ENCODE results near the gene PPP2R2C. TPM values are rescaled to one million over a fixed set of nuclear protein-coding genes. Genes with fewer than 3 reads are reported as not detected.

PPP2R2C gene
- total RNA-seq, 2 experiments from 2014 or later = not detected

DNA sequence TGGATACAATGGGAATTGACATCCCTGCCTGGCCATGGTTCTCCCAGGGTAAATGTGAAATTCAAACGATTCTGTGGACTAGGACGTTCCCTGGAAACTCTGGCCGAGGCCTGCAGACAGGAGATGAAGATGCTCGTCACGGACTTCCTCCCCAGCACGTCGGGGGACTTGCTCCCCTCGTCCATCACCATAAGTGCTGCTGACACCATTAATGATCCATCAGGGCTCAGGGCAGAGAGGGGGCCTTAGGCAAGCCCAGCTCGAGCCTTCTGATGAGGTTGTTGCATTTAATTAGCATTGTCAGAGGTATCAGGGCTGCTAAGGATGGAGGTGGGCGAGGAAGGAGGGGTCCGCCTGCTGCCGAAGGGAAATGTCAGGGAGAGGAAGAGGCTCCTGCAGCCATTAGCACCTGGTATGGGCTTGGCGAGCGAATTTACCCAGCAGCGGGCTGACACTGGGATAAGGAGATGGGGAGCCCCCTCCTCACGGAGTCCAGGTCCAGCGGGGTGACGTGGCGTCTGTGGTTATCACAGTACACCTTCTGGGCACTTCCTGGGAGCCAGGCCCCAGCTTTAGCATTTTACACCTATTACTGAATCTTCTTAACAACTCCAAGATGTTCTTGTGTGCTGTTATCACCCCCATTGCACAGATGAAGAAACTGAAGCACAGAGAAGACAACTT, 83.1 kb downstream of the PPP2R2C start:
- Histone ChIP-seq H3K79me2 (ENCODE audit: insufficient read depth, low read depth, low read length) (no peaks in the 10 kb centered on the region), H3K4me2 (ENCODE audit: low read length) (no peak overlapping the region), H3K4me1 (ENCODE audit: insufficient read depth, low read length, poor library complexity, severe bottlenecking) (no peaks in the 10 kb centered on the region), H3K4me3 (ENCODE audit: low read depth, low read length, poor library complexity, severe bottlenecking) (no peak overlapping the region), H3K9me3 (ENCODE audit: low read length) (no peaks in the 10 kb centered on the region), H2AFZ (ENCODE audit: low read length) (no peak overlapping the region), H3K36me3 (ENCODE audit: insufficient read depth, low read length) (no peaks in the 10 kb centered on the region), H3K9me2 (ENCODE audit: insufficient read depth, low read length) (no peaks in the 10 kb centered on the region), H3K27ac (ENCODE audit: low read depth, low read length, poor library complexity, severe bottlenecking) (no peak overlapping the region), H4K20me1 (ENCODE audit: insufficient read depth, low read length) (no peaks in the 10 kb centered on the region)
- ChIA-PET POLR2A (no interaction called here), CTCF (ENCODE audit: unreplicated experiment) (no interaction called here)
- DNase-seq (ENCODE audit: low spot score) = no peak
- intact Hi-C loops (cut with micrococcal nuclease; ENCODE audit: unreplicated experiment) = no loop called here
- BruUV-seq (replicated peaks) = no TSS peak
- TF ChIP-seq EZH2phosphoT487 (IDR thresholded peaks at IDR 0.05; ENCODE audit: borderline replicate concordance, low read depth, low read length) = no peak
- no peak for TF ChIP-seq CTCF (conservative IDR thresholded peaks at IDR 0.05; ENCODE audit: low read length)

- BruUV-seq (replicated peaks) = no TSS peak
- intact Hi-C loops (cut with micrococcal nuclease; ENCODE audit: unreplicated experiment) = no loop called here
- Histone ChIP-seq H3K4me2 (ENCODE audit: low read length) (no peak overlapping the region), H3K27ac (ENCODE audit: low read depth, low read length, poor library complexity, severe bottlenecking) (no peak overlapping the region), H4K20me1 (ENCODE audit: insufficient read depth, low read length) (no peaks in the 10 kb centered on the region), H3K4me3 (ENCODE audit: low read depth, low read length, poor library complexity, severe bottlenecking) (no peak overlapping the region), H3K9me3 (ENCODE audit: low read length) (no peaks in the 10 kb centered on the region), H3K36me3 (ENCODE audit: insufficient read depth, low read length) (no peaks in the 10 kb centered on the region), H3K4me1 (ENCODE audit: insufficient read depth, low read length, poor library complexity, severe bottlenecking) (no peaks in the 10 kb centered on the region), H3K79me2 (ENCODE audit: insufficient read depth, low read depth, low read length) (no peaks in the 10 kb centered on the region), H2AFZ (ENCODE audit: low read length) (no peak overlapping the region), H3K9me2 (ENCODE audit: insufficient read depth, low read length) (no peaks in the 10 kb centered on the region)
- TF ChIP-seq EZH2phosphoT487 (IDR thresholded peaks at IDR 0.05; ENCODE audit: borderline replicate concordance, low read depth, low read length) (no peak), CTCF (conservative IDR thresholded peaks at IDR 0.05; ENCODE audit: low read length) (no peak)
- ChIA-PET POLR2A (no interaction called here), CTCF (ENCODE audit: unreplicated experiment) (no interaction called here)
- no peak for DNase-seq (ENCODE audit: low spot score)
Measured at GRCh38 chr4:6388713-6389112, 83.7 kb downstream of the PPP2R2C start.

GRCh38 chr4:6387946-6388345, 84.5 kb downstream of the PPP2R2C start:
- no TSS peak for BruUV-seq (replicated peaks)
- Histone ChIP-seq H3K27ac (ENCODE audit: low read depth, low read length, poor library complexity, severe bottlenecking) (no peak overlapping the region), H3K4me3 (ENCODE audit: low read depth, low read length, poor library complexity, severe bottlenecking) (no peak overlapping the region), H3K9me3 (ENCODE audit: low read length) (no peaks in the 10 kb centered on the region), H4K20me1 (ENCODE audit: insufficient read depth, low read length) (no peaks in the 10 kb centered on the region), H3K4me2 (ENCODE audit: low read length) (no peak overlapping the region), H2AFZ (ENCODE audit: low read length) (no peak overlapping the region), H3K9me2 (ENCODE audit: insufficient read depth, low read length) (no peaks in the 10 kb centered on the region), H3K36me3 (ENCODE audit: insufficient read depth, low read length) (no peaks in the 10 kb centered on the region), H3K79me2 (ENCODE audit: insufficient read depth, low read depth, low read length) (no peaks in the 10 kb centered on the region), H3K4me1 (ENCODE audit: insufficient read depth, low read length, poor library complexity, severe bottlenecking) (no peaks in the 10 kb centered on the region)
- intact Hi-C loops (cut with micrococcal nuclease; ENCODE audit: unreplicated experiment) = no loop called here
- DNase-seq (ENCODE audit: low spot score) = no peak
- POLR2A ChIA-PET = no interaction called here
- CTCF ChIA-PET (ENCODE audit: unreplicated experiment) = no interaction called here
- TF ChIP-seq CTCF (conservative IDR thresholded peaks at IDR 0.05; ENCODE audit: low read length) (no peak), EZH2phosphoT487 (IDR thresholded peaks at IDR 0.05; ENCODE audit: borderline replicate concordance, low read depth, low read length) (no peak)

All from OCI-LY7 (cell line).